Activated CD8-positive, alpha-beta T cell treated with anti-CD3 and anti-CD28 coated beads, Interleukin-2, amount 10 ng/mL, durations not matched to agents 7 days and 5 days (primary cell): ENCODE results near the gene THADA. TPM values are rescaled to one million over a fixed set of nuclear protein-coding genes. Genes with fewer than 3 reads are reported as not detected.

ENCODE experiments used
- ATAC-seq: fragments of 150-1000 bp; cut with Tn5 transposase; one replicate; pipeline ENCODE4 v1.10.0; 2021; ENCODE audit warnings: moderate library complexity
- CTCF ChIA-PET: fragments of 350-600 bp; sonication (Branson Sonifier 250); formaldehyde crosslinking; loops from one replicate; lab custom pipeline; 2021; ENCODE audit warnings: antibody characterized with exemption; lab: Charles Lee
- POLR2A ChIA-PET: fragments of 350-600 bp; sonication (Branson Sonifier 250); formaldehyde crosslinking; loops from one replicate; lab custom pipeline; 2021; ENCODE audit warnings: antibody characterized with exemption; lab: Charles Lee
- DNase-seq: peaks from one replicate; pipeline ENCODE4 v3.0.0-alpha.2; 2020
- H3K27ac Mint-ChIP-seq: one replicate; pipeline ENCODE4 v1.8.0; 2021; ENCODE audit warnings: mild to moderate bottlenecking, mixed read lengths
- H3K27me3 Mint-ChIP-seq: one replicate; pipeline ENCODE4 v1.8.0; 2021; ENCODE audit warnings: low read depth, mixed read lengths
- H3K36me3 Mint-ChIP-seq: one replicate; pipeline ENCODE4 v1.8.0; 2021; ENCODE audit warnings: low read depth, mixed read lengths
- H3K4me1 Mint-ChIP-seq: one replicate; pipeline ENCODE4 v1.8.0; 2021; ENCODE audit warnings: low read depth, mixed read lengths
- H3K4me3 Mint-ChIP-seq: one replicate; pipeline ENCODE4 v1.8.0; 2021; ENCODE audit warnings: mild to moderate bottlenecking, mixed read lengths
- H3K9me3 Mint-ChIP-seq: one replicate; pipeline ENCODE4 v1.8.0; 2022; ENCODE audit warnings: mixed read lengths; ENCODE audit not compliant: insufficient read depth
- total RNA-seq, 2 experiments: library from RNA; stranded (reverse); gene quantifications; one replicate each; pipeline ENCODE4 v1.2.3, GENCODE V29; 2021

The THADA gene
- total RNA-seq, 2 experiments from 2014 or later, result 27.0 to 31.9 TPM

GRCh38 chr2:43372416-43373081 is 223.3 kb downstream of the THADA start:
- Mint-ChIP-seq H3K4me1 (peaks cover 3% of the 10 kb centered on the region), H3K9me3 (no peaks in the 10 kb centered on the region), H3K27ac (no peak overlapping the region), H3K27me3 (no peaks in the 10 kb centered on the region), H3K4me3 (no peak overlapping the region), H3K36me3 (peaks cover 2% of the 10 kb centered on the region)
- ATAC-seq (no peak), DNase-seq (no peak)
- POLR2A ChIA-PET, result interaction anchor here (0.6 kb wide), 2 partner anchors 11 to 31 kb away, joined by 3 read pairs; no protein-coding TSS in a partner anchor
- CTCF ChIA-PET, result no interaction called here

- H3K4me1 Mint-ChIP-seq, result peaks cover 6% of the 10 kb centered on the region
- no peak for ATAC-seq
- no peak for DNase-seq
- no peaks in the 10 kb centered on the region for H3K27me3 Mint-ChIP-seq
- ChIA-PET POLR2A (no interaction called here), CTCF (interaction anchor here (0.6 to 1.5 kb wide), 3 partner anchors 99 to 542 kb away, joined by 3 to 4 read pairs (median 3); no protein-coding TSS in a partner anchor)
- H3K9me3 Mint-ChIP-seq, result no peaks in the 10 kb centered on the region
- H3K4me3 Mint-ChIP-seq, result no peak overlapping the region
- H3K27ac Mint-ChIP-seq, result no peak overlapping the region
- H3K36me3 Mint-ChIP-seq, result peaks cover 2% of the 10 kb centered on the region
Observed at GRCh38 chr2:43370705-43371104, 225.1 kb downstream of the THADA start.

GRCh38 chr2:43370146-43370545 is 225.7 kb downstream of the THADA start:
- H3K4me3 Mint-ChIP-seq, result no peak overlapping the region
- H3K27ac Mint-ChIP-seq, result no peak overlapping the region
- ChIA-PET CTCF (interaction anchor here (1.5 kb wide), 1 partner anchor 542 kb away, joined by 4 read pairs; no protein-coding TSS in a partner anchor), POLR2A (no interaction called here)
- peaks cover 2% of the 10 kb centered on the region for H3K36me3 Mint-ChIP-seq
- H3K27me3 Mint-ChIP-seq, result no peaks in the 10 kb centered on the region
- DNase-seq, result no peak
- H3K9me3 Mint-ChIP-seq, result no peaks in the 10 kb centered on the region
- ATAC-seq, result no peak
- peaks cover 6% of the 10 kb centered on the region for H3K4me1 Mint-ChIP-seq

GRCh38 chr2:43368483-43369385 is 227.1 kb downstream of the THADA start:
- DNase-seq (no peak), ATAC-seq (no peak)
- H3K4me3 Mint-ChIP-seq, result no peak overlapping the region
- POLR2A ChIA-PET, result interaction anchor here (0.6 kb wide), 1 partner anchor 490 kb away, joined by 3 read pairs; no protein-coding TSS in a partner anchor
- H3K9me3 Mint-ChIP-seq, result no peaks in the 10 kb centered on the region
- CTCF ChIA-PET, result no interaction called here
- no peaks in the 10 kb centered on the region for H3K27me3 Mint-ChIP-seq
- H3K36me3 Mint-ChIP-seq, result peaks cover 5% of the 10 kb centered on the region
- peaks cover 6% of the 10 kb centered on the region for H3K4me1 Mint-ChIP-seq
- H3K27ac Mint-ChIP-seq, result no peak overlapping the region

GRCh38 chr2:43367012-43367782 is 228.6 kb downstream of the THADA start:
- Mint-ChIP-seq H3K9me3 (no peaks in the 10 kb centered on the region), H3K27ac (no peak overlapping the region), H3K4me3 (no peak overlapping the region), H3K36me3 (peaks cover 5% of the 10 kb centered on the region), H3K27me3 (no peaks in the 10 kb centered on the region), H3K4me1 (peaks cover 6% of the 10 kb centered on the region)
- ChIA-PET CTCF (no interaction called here), POLR2A (no interaction called here)
- ATAC-seq (no peak), DNase-seq (no peak)

GRCh38 chr2:43363120-43363519 is 232.7 kb downstream of the THADA start:
- Mint-ChIP-seq H3K27ac (no peak overlapping the region), H3K36me3 (peaks cover 4% of the 10 kb centered on the region), H3K27me3 (no peaks in the 10 kb centered on the region), H3K4me3 (no peak overlapping the region), H3K4me1 (peaks cover 3% of the 10 kb centered on the region), H3K9me3 (no peaks in the 10 kb centered on the region)
- ChIA-PET POLR2A (no interaction called here), CTCF (interaction anchor here (0.7 kb wide), 1 partner anchor 32 kb away, joined by 3 read pairs; no protein-coding TSS in a partner anchor)
- ATAC-seq (no peak), DNase-seq (no peak)

GRCh38 chr2:43361286-43361685 is 234.6 kb downstream of the THADA start:
- ChIA-PET POLR2A (no interaction called here), CTCF (no interaction called here)
- ATAC-seq (no peak), DNase-seq (no peak)
- no peak overlapping the region for H3K4me3 Mint-ChIP-seq
- H3K9me3 Mint-ChIP-seq, result no peaks in the 10 kb centered on the region
- H3K4me1 Mint-ChIP-seq, result peaks cover 3% of the 10 kb centered on the region
- no peak overlapping the region for H3K27ac Mint-ChIP-seq
- peaks cover 4% of the 10 kb centered on the region for H3K36me3 Mint-ChIP-seq
- H3K27me3 Mint-ChIP-seq, result no peaks in the 10 kb centered on the region

- ATAC-seq (no peak), DNase-seq (no peak)
- ChIA-PET CTCF (no interaction called here), POLR2A (no interaction called here)
- H3K9me3 Mint-ChIP-seq, result no peaks in the 10 kb centered on the region
- no peaks in the 10 kb centered on the region for H3K4me1 Mint-ChIP-seq
- H3K4me3 Mint-ChIP-seq, result no peak overlapping the region
- no peaks in the 10 kb centered on the region for H3K27me3 Mint-ChIP-seq
- no peak overlapping the region for H3K27ac Mint-ChIP-seq
- peaks cover 4% of the 10 kb centered on the region for H3K36me3 Mint-ChIP-seq
Observed at GRCh38 chr2:43360137-43360536, 235.7 kb downstream of the THADA start.

- no peak overlapping the region for H3K27ac Mint-ChIP-seq
- no peak overlapping the region for H3K4me3 Mint-ChIP-seq
- no peaks in the 10 kb centered on the region for H3K9me3 Mint-ChIP-seq
- no peaks in the 10 kb centered on the region for H3K36me3 Mint-ChIP-seq
- no peaks in the 10 kb centered on the region for H3K4me1 Mint-ChIP-seq
- ChIA-PET CTCF (interaction anchor here (1.0 kb wide), 1 partner anchor 29 kb away, joined by 3 read pairs; no protein-coding TSS in a partner anchor), POLR2A (no interaction called here)
- ATAC-seq, result no peak
- no peaks in the 10 kb centered on the region for H3K27me3 Mint-ChIP-seq
- no peak for DNase-seq
Observed at GRCh38 chr2:43358410-43359201, 237.2 kb downstream of the THADA start.

GRCh38 chr2:43356774-43357173 is 239.1 kb downstream of the THADA start:
- Mint-ChIP-seq H3K27me3 (no peaks in the 10 kb centered on the region), H3K9me3 (no peaks in the 10 kb centered on the region), H3K36me3 (no peaks in the 10 kb centered on the region), H3K4me3 (no peak overlapping the region), H3K4me1 (no peaks in the 10 kb centered on the region), H3K27ac (no peak overlapping the region)
- ChIA-PET CTCF (interaction anchor here (1.0 kb wide), 1 partner anchor 125 kb away, joined by 3 read pairs; no protein-coding TSS in a partner anchor), POLR2A (no interaction called here)
- ATAC-seq, result no peak
- no peak for DNase-seq

- Mint-ChIP-seq H3K4me3 (no peak overlapping the region), H3K27ac (no peak overlapping the region), H3K36me3 (no peaks in the 10 kb centered on the region), H3K9me3 (no peaks in the 10 kb centered on the region), H3K27me3 (no peaks in the 10 kb centered on the region), H3K4me1 (no peaks in the 10 kb centered on the region)
- DNase-seq (no peak), ATAC-seq (no peak)
- ChIA-PET POLR2A (no interaction called here), CTCF (no interaction called here)
Observed at GRCh38 chr2:43355399-43355798, 240.4 kb downstream of the THADA start.
